Fibroblast of villous mesenchyme (primary cell): ENCODE results near the gene FSD1. TPM values are rescaled to one million over a fixed set of nuclear protein-coding genes. Genes with fewer than 3 reads are reported as not detected.

Experiments used
- DNase-seq: peaks from one replicate; pipeline ENCODE4 v3.0.0-alpha.2; 2010; ENCODE audit warnings: low read depth
- H3K4me3 ChIP-seq: 2 replicates; pipeline ENCODE4 v1.5.1; 2011; ENCODE audit warnings: low read depth, mild to moderate bottlenecking, low read length
- total RNA-seq: library from RNA; depleted of rRNA; stranded (reverse); fragments of >200 nt; gene quantifications from 2 replicates; pipeline ENCODE4 v1.2.3, GENCODE V29; 2012
- TF ChIP-seq, protein P1 (sequence below): IDR thresholded peaks from 2 replicates; pipeline ENCODE4 v1.5.1; 2012; ENCODE audit warnings: low read depth, mild to moderate bottlenecking, low read length; ENCODE audit not compliant: insufficient read depth

The FSD1 gene
- total RNA-seq, 1 donor = 8.6 TPM

GRCh38 chr19:4354282-4354681 is 49.9 kb downstream of the FSD1 start:
- TF ChIP-seq, protein P1, sequence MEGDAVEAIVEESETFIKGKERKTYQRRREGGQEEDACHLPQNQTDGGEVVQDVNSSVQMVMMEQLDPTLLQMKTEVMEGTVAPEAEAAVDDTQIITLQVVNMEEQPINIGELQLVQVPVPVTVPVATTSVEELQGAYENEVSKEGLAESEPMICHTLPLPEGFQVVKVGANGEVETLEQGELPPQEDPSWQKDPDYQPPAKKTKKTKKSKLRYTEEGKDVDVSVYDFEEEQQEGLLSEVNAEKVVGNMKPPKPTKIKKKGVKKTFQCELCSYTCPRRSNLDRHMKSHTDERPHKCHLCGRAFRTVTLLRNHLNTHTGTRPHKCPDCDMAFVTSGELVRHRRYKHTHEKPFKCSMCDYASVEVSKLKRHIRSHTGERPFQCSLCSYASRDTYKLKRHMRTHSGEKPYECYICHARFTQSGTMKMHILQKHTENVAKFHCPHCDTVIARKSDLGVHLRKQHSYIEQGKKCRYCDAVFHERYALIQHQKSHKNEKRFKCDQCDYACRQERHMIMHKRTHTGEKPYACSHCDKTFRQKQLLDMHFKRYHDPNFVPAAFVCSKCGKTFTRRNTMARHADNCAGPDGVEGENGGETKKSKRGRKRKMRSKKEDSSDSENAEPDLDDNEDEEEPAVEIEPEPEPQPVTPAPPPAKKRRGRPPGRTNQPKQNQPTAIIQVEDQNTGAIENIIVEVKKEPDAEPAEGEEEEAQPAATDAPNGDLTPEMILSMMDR = no peak
- no peak for DNase-seq
- H3K4me3 ChIP-seq = no peak overlapping the region

- DNase-seq = no peak
- H3K4me3 ChIP-seq = no peak overlapping the region
- TF ChIP-seq, protein P1 = no peak
Measured at GRCh38 chr19:4354897-4355296, 50.5 kb downstream of the FSD1 start.

GRCh38 chr19:4357095-4357797 is 52.8 kb downstream of the FSD1 start:
- TF ChIP-seq, protein P1 = no peak

DNA sequence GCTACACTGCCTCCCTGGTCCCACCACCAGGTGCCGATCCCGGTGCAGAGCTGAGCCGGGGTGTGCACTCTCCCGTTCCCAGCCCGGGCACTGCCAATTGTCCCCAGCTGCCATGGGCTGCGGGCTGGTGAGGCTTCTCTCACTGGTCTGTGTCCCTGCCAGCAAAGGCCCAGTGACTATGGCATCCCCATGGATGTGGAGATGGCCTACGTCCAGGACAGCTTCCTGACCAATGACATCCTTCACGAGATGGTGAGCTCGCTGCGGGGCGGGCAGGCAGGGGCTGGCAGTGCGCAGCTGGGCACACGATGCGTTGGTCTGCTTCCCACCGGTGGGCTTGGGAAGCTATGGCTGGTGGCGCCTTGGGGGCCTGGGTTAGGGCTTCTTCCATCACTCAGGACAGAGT is 53.5 kb downstream of the FSD1 start:
- TF ChIP-seq, protein P1 = no peak
- no peak for DNase-seq
- no peak overlapping the region for H3K4me3 ChIP-seq

More at GRCh38 chr19:4357095-4357797, 52.8 kb downstream of the FSD1 start:
- no peak overlapping the region for H3K4me3 ChIP-seq
- DNase-seq = no peak

GRCh38 chr19:4358709-4359626 is 54.6 kb downstream of the FSD1 start:
- TF ChIP-seq, protein P1 = no peak
- DNase-seq = no peak
- no peak overlapping the region for H3K4me3 ChIP-seq

DNA sequence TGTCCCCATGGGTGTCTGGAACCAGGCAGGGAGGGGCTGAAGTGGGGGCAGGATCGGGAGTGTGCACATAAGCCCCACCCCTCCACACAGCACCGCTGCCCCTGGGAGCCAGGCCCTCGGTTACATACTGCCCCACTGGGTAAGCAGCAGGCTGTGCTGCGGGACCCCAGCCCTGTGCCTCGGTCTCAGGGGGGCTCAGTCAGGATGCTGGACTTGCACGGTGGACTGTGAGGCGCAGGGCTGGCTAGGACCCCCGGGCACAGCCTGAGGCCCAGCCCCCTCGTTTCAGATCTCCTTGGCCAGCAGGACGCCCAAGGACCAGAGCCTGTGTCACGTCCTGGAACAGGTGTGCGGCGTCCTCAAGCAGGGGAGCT is 55.2 kb downstream of the FSD1 start:
- TF ChIP-seq, protein P1 = no peak
- no peak for DNase-seq
- H3K4me3 ChIP-seq = no peak overlapping the region
